Measurements from ENCODE around the gene DUSP11.

GRCh38 chr2:73827660-73828388 lies 47.9 kb upstream of the DUSP11 start:
- no peak for TF ChIP-seq POLR2AphosphoS5 (IDR thresholded peaks at IDR 0.05; ENCODE audit: low read depth, low read length)
- no peak for TF ChIP-seq SIN3A (IDR thresholded peaks at IDR 0.05; ENCODE audit: borderline replicate concordance, insufficient read depth, low read length)
- no peak for TF ChIP-seq REST (IDR thresholded peaks at IDR 0.05; ENCODE audit: insufficient read depth in 1 of 2, low read depth in 2 of 2, low read length in 2 of 2)
- no peak for TF ChIP-seq TAF1 (IDR thresholded peaks at IDR 0.05; ENCODE audit: borderline replicate concordance, insufficient read depth, low read length)
